A673 (cell line): ENCODE results near the gene CACNA2D3.

Experiments
- CTCF ChIP-seq: fragments of 300-800, 200-600 bp; sonication (generic); conservative IDR thresholded peaks from 2 replicates; pipeline ENCODE4 v1.5.1; 2017; ENCODE audit warnings: low read depth, mild to moderate bottlenecking, antibody characterized with exemption, low read length, moderate library complexity, mixed read lengths
- EZH2 ChIP-seq: fragments of 200-600 bp; sonication (generic); IDR thresholded peaks from 2 replicates; pipeline ENCODE4 v1.6.1; 2017; ENCODE audit warnings: borderline replicate concordance, low read depth, mild to moderate bottlenecking, mixed read lengths, antibody characterized with exemption, low read length; ENCODE audit not compliant: poor library complexity, severe bottlenecking

- TF ChIP-seq CTCF (no peak), EZH2 (no peak)
Measured at GRCh38 chr3:54909191-54909590, 786.8 kb downstream of the CACNA2D3 start.
